GM19023 (cell line): ENCODE measurements around the gene ANKRD12.

Experiments used
- ATAC-seq: cut with Tn5 transposase; IDR thresholded peaks from one replicate; pipeline ENCODE4 v1.9.1; 2021; ENCODE audit warnings: mild to moderate bottlenecking, moderate library complexity; ENCODE audit not compliant: unreplicated experiment

The ANKRD12 gene

GRCh38 chr18:9106094-9106493 lies 30.5 kb upstream of the ANKRD12 start:
- no peak for ATAC-seq

GRCh38 chr18:9106800-9107584 lies 29.6 kb upstream of the ANKRD12 start:
- ATAC-seq = no peak

- no peak for ATAC-seq
Measured at GRCh38 chr18:9108911-9109310, 27.7 kb upstream of the ANKRD12 start.

- no peak for ATAC-seq
Measured at GRCh38 chr18:9109523-9109922, 27.1 kb upstream of the ANKRD12 start.

GRCh38 chr18:9113468-9114149 lies 23.0 kb upstream of the ANKRD12 start:
- no peak for ATAC-seq

- ATAC-seq = no peak
Measured at GRCh38 chr18:9115984-9116383, 20.6 kb upstream of the ANKRD12 start.

- no peak for ATAC-seq
Measured at GRCh38 chr18:9117980-9118841, 18.4 kb upstream of the ANKRD12 start.

GRCh38 chr18:9120796-9121195 lies 15.8 kb upstream of the ANKRD12 start:
- ATAC-seq = no peak

GRCh38 chr18:9123520-9123919 lies 13.1 kb upstream of the ANKRD12 start:
- ATAC-seq = no peak

GRCh38 chr18:9124824-9125223 lies 11.8 kb upstream of the ANKRD12 start:
- no peak for ATAC-seq

GRCh38 chr18:9126337-9126736 lies 10.2 kb upstream of the ANKRD12 start:
- no peak for ATAC-seq

- no peak for ATAC-seq
Measured at GRCh38 chr18:9130195-9130594, 6.4 kb upstream of the ANKRD12 start.

GRCh38 chr18:9130806-9131205 lies 5.8 kb upstream of the ANKRD12 start:
- ATAC-seq = no peak

GRCh38 chr18:9132628-9133027 lies 4.0 kb upstream of the ANKRD12 start:
- ATAC-seq = no peak

- ATAC-seq = no peak
Measured at GRCh38 chr18:9133225-9133624, 3.4 kb upstream of the ANKRD12 start.

GRCh38 chr18:9135081-9135911 lies 1.3 kb upstream of the ANKRD12 start:
- ATAC-seq = no peak

GRCh38 chr18:9135912-9136314 lies 668 bp upstream of the ANKRD12 start:
- peak; percentile 25 for ATAC-seq

- peak; percentile 36 for ATAC-seq
Measured at GRCh38 chr18:9137168-9138066, 836 bp downstream of the ANKRD12 start.

- no peak for ATAC-seq
Measured at GRCh38 chr18:9139400-9140039, 2.9 kb downstream of the ANKRD12 start.
